Measurements from ENCODE around the gene PCNX4. TPM values are rescaled to one million over a fixed set of nuclear protein-coding genes. Genes with fewer than 3 reads are reported as not detected.

Gene PCNX4
- polyA plus RNA-seq, 3 donors, result 7.2 to 16.8 (median 10.0) TPM

DNA sequence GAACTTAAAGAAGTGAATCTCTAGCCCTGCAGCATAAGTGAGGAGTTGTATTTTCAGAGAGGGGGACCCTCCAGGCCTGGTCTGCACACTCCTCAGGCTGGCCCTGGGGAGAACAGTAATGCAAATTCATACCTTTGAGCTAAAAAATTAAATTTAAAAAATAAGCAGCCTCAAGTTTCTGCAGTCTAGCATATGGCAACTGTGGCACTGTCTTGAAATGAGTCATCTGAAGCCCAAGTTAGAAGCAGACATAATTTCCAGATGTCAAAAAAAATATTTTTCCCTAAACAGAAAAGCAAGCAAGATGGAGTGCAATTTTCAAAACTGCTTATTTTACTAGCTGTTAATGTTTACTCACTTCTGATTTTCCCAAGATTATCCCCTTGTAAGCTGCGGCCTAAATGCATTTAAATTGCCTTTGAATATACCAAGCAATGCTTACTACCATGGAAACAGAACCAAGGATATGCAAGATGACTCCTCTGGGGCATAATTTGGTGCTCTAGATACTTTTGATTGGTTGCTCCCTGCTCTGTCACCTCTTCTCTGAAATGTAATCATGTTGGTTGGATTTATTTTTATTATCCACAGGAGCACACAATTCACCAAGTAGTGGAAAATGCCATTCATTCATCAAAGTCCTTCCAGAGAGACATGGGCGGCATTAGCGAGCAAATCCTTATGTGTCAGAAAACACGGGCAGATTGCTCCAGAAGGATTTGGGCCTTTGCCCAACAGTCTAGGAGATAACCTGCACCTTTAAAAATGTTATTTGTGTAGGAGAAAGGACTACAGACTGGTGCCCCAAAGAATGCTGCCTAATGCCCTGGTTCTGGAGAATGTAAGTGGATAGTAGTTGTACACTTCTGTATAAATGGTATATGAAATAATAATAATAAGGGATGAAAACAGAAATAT is 98.5 kb downstream of the PCNX4 start:
- H3K27ac ChIP-seq (ENCODE audit: low read depth, low read length), result no peak overlapping the region
- 78 to 89% (median 84%) methylated on average over 4 of the region's 4 CpGs for WGBS, 3 donors

DNA sequence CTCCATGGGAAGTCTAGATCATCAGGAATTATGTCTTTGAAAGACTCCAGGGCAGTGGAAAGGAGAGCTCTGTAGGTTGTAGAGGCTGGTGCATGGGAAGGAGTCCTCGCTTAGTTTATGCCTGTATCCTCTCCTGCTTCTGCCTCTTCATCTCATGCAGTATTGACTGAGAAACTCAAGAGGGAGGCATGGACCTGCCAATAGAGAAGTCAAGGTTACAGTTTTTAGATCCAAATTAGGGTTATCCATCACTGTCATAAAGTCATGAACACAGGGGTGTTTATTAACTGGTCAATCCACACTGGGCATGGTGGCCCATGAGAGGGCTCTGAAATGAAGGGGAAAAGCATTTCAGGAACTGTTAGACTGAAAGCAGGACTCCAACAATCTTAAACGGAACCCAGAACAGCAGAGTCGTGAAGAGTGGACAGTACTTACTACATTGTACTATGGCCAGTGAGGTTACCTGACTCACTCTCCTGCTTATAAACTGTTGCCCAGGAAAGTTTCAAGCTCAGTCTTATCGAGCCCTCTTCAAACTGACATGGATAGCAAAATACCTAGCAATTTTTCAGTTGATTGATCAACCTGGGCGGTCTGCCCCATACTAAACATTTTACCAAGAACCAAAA is 103.6 kb downstream of the PCNX4 start:
- 82 to 90% (median 88%) methylated on average over 5 of the region's 5 CpGs for WGBS, 3 donors
- H3K27ac ChIP-seq (ENCODE audit: low read depth, low read length), result no peak overlapping the region

DNA sequence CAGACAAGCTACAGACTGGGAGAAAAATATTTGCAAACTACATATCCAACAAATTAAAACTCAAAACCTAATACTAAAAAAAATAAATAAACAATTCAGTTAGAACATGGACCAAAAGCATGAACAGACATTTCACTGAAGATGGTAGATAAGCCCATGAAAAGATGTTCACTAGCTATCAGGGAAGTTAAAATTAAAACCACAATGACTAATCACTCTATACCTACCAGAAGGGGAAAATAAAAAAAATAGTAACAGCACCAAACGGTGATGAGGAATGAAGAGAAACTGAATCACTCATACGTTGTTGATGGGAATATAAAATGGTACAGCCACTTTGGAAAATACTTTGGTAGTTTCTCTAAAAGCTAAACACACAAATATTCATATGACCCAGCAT is 104.6 kb downstream of the PCNX4 start:
- H3K27ac ChIP-seq (ENCODE audit: low read depth, low read length), result no peak overlapping the region
- 28 to 68% (median 30%) methylated on average over 2 of the region's 2 CpGs for WGBS, 3 donors

DNA sequence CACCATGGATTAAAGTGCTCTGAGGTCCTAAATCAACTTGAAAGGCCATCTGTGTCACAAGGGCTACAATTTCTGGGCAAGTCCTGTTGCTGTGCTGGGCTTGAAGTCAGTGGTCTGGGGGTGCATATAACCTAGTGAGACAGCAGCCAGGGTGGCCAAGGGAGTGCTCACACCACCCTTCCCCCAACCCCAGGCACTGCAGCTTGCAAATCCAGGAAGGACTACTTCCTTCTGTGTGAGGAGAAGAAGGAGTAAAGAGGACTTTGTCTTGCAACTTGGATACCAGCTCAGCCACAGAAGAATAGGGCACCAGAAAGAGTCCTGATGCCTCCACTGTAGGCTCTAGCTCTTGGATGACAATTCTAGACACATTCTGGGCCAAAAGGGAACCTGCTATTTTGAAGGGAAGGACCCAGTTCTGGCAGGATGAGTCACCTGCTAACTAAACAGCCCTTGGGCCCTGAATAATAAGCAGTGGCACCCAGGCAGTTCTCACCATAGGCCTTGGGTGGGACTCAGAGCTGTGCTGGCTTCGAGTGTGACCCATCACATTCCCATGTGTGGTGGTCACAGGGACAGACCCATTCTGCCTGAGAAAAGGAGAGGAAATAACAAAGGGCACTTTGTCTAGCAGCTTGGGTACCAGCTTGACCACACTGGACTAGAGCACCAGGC is 106.0 kb downstream of the PCNX4 start:
- H3K27ac ChIP-seq (ENCODE audit: low read depth, low read length), result no peak overlapping the region

DNA sequence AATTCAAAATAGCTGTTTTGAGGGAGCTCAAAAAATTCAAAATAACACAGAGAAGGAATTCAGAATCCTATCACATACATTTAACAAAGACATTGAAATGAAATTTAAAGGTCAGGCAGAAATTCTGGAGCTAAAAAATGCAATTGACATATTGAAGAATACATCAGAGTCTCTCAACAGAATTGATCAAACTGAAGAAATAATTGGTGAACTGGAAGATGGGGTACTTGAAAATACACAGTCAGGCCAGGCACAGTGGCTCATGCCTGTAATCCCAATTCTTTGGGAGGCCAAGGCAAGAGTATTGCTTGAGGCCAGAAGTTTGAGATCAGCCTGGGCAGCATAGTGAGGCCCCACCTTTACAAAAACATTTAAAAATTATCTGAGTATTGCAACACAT is 107.6 kb downstream of the PCNX4 start:
- no peak overlapping the region for H3K27ac ChIP-seq (ENCODE audit: low read depth, low read length)

More for the DNA sequence above, 106.0 kb downstream of the PCNX4 start:
- 74 to 95% (median 83%) methylated on average over 1 of the region's 1 CpG for WGBS, 3 donors

DNA sequence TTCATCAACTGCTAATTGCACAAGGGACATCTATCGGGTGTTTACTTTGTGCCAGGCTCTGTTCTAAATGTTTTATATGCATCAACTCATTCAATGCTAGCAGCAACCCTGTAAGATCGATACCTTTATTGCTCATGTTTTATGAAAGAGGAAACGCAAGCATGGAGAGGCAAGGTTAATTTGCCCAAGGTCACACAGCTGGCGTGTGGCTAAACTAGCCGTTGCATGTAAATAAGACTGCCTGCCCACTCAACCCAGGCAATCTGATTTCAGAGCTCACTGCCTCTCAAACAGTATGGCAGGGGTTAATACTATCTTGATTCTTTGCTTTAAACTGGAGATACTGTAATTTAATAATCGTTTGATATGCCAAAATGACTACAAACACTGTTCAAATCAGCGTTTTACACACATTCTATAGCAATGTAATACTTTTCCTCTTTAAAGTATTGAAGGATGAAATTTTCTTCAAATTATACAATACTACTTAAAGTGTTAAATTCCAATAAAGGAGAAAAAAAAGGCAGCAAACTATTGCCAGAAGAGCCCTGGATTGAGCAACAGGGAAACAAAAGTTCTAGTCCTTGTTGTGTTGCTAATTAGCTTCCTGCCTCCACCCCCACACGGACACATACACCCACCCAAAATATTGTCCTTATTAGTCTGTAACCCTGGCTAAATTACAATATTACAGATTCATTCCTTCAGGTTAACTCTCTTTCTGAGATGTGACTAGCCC is 112.5 kb downstream of the PCNX4 start:
- WGBS, 3 donors, result 18 to 38% (median 36%) methylated on average over 8 of the region's 8 CpGs
- no peak overlapping the region for H3K27ac ChIP-seq (ENCODE audit: low read depth, low read length)

DNA sequence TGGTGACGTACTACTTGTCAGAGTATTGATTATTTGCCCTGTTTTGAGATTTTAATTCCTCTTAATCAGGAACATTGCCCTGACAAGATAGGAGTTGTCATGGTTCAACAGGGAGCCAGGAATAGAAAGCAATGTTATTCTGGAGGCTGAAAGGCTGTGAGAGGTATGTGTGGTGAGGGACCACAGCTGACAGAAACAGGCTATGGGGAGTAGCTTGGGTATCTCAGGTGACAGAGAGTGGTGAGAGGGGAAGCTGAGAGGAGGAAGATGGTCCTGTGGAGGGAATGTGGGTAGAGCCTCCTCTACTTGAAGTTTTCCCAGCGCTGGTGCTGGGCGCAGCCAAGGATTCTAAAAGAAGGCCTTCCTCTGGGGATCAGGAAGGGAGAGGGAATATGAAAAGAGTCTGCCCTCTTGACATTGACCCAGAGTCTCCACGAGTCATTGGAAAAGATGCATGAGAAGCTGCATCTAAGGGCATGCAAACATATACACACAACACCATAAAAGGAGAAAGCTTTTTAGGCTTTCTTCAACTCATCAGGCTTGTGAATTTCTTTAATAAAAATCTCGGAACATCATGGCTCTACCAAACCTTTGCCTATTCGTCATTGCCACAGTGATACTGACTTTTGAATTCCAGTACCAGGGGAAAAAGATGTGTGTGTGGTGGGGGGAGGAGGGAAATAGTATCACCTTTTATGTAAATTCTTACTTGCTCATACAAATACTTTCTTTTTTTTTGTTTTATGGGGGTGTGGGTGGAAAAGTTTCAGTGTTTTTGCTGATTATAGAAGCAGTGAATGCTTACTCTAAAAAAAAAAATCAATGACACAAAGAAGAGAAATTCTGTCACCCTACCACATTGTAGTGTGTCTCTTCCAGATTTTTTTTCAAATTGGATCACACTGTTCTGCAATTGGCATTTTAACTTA is 113.4 kb downstream of the PCNX4 start:
- no peak overlapping the region for H3K27ac ChIP-seq (ENCODE audit: low read depth, low read length)
- WGBS, 3 donors, result 68 to 70% (median 68%) methylated on average over 6 of the region's 6 CpGs

DNA sequence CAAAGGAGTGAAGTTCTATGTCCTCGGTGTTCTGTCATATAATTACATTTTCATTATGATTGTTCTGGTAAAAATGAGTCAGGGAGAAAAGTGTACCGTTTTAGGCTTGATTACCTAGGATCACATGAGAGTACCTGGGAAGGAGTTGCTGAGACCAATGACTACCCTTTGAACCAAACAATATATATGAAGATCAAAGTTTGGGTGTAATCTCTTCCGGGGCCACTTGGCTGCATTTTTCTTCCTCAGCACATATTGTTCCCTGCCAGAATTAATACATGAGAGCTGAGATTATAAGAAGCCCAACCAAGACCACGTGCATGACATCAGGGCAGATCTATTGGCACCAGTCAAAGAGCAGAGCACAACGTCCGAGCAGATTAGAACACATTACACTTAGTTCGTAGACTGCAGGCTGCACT is 114.5 kb downstream of the PCNX4 start:
- H3K27ac ChIP-seq (ENCODE audit: low read depth, low read length), result no peak overlapping the region
- 81 to 86% (median 82%) methylated on average over 7 of the region's 7 CpGs for WGBS, 3 donors

DNA sequence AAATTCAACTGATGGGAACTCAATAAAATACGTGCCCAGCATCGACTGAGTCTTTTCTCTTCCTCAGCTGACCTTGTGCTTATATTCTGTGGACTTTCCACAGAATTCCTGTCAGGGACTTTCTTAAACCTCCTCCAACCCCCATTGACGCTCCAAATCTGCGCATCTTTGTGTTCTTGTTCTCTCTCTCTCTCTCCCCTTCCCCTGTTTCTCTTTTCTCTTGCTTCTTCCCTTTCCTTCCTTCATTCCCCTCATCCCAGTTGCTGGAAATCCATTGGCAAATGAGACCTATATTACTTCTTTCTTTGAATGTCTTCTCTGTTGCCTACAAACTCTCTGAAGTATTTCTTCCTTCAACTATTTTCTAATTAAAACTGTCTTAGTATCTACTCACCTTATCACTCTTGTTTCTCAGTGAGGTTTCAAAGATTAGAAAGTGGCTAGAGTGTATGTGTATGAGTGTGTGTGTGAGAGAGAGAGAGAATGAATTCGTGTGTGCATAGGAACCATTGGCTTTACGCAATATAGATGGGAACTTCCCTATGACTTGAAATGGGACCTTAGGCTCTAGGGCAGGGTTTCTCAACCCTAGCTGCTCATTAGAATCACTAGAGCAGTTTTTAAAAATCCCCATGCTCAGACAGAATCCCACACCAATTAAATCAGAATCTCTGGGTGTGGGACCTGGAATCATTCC is 115.3 kb downstream of the PCNX4 start:
- WGBS, 3 donors, result 79 to 86% (median 81%) methylated on average over 6 of the region's 6 CpGs
- H3K27ac ChIP-seq (ENCODE audit: low read depth, low read length), result no peak overlapping the region

DNA sequence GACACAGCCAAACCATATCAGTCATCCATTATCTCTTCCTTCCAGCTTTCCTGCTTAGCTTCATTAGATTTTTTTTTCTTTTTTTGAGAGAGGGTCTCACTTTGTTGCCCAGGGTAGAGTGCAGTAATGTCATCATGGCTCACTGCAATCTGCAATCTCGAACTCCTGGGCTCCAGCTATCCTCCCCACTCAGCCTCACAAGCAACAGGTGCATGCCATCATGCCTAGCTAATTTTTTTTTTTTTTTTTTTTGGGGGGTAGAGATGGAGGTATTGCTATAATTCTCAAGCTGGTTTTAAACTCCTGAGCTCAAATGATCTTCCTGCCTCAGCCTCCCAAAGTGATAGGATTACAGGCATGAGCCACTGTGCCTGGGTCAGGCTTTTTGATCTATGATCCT is 119.0 kb downstream of the PCNX4 start:
- H3K27ac ChIP-seq (ENCODE audit: low read depth, low read length), result no peak overlapping the region
- WGBS, 3 donors, result 74 to 90% (median 77%) methylated on average over 1 of the region's 1 CpG

DNA sequence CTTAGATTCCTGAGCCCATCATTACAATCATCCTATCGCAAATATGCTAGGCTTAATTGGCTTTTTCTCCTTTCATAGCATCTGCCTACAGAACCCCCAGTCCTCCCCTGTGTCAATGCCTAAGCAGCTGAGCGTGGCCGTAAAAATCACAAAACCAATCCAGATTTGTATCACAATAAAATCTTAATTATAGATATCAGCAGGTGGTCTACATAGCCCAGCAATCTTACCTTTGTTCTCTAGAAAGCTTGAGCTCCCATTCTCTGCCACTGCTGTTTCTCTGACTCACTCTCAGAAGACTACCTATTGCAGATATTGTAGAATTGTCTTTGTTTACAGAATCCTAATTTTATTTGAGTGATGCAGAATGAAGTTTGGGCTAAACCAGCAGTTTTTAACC is 119.4 kb downstream of the PCNX4 start:
- H3K27ac ChIP-seq (ENCODE audit: low read depth, low read length), result no peak overlapping the region
- WGBS, 3 donors, result 91 to 93% (median 92%) methylated on average over 3 of the region's 3 CpGs

DNA sequence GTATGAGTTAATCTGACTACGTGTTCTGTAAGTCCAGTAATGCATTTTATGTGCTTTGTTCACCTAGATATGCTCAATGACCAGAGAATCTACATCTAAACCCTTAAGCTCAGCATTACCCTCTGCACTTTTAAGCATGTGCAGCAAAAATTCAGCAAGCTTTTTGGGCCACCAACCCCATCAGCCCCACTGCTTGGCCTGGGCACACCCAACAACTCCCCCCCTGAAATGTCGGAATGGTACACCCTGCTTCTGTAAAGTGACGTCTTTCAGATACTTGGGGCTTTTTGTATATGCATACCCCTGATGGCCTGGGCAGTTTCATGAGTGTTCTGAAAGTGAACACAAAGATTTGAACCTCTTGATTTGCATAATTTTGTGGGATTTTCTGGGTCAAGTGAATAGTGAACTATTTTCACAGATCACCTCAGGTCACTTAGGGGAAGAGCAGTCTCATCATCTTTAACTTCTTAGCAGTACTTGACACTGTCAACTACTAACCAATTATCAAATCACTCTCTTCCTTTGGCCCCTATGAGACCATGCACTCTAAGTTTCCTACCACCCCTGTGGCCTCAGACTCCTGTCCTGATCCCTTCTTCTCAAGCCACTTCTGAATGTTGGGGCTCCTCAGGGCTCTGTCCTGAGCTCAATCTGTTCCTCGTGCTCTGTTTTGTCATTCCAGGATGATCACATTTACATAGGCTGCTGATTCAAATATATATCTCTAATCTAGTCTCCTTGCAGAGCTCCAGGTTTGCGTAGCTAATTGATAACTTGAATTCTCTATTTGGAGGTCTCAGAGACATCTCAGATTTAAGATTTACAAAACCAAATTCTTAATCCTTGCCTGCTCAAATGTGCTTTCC is 121.0 kb downstream of the PCNX4 start:
- WGBS, 3 donors, result 85 to 87% (median 86%) methylated on average over 5 of the region's 5 CpGs
- no peak overlapping the region for H3K27ac ChIP-seq (ENCODE audit: low read depth, low read length)

DNA sequence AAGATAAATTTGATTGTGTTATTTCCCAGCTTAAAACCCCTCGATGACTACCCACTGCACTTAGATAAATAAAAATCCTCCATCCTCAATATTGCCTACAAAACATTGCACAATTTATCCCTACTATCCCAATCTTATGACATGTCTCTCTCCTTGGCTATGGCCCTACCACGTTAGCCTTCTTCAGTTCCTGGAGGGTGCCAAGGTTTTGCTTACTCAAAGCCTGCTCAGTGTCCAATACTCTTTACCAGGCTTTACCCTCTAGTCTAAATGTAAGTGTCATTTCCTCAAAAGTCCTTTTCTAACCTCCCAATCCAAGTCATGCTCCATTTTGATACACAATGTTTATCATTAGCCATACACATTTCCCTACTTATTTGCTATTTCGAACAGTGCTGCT is 122.3 kb downstream of the PCNX4 start:
- no peak overlapping the region for H3K27ac ChIP-seq (ENCODE audit: low read depth, low read length)
- 78 to 85% (median 82%) methylated on average over 3 of the region's 3 CpGs for WGBS, 3 donors

DNA sequence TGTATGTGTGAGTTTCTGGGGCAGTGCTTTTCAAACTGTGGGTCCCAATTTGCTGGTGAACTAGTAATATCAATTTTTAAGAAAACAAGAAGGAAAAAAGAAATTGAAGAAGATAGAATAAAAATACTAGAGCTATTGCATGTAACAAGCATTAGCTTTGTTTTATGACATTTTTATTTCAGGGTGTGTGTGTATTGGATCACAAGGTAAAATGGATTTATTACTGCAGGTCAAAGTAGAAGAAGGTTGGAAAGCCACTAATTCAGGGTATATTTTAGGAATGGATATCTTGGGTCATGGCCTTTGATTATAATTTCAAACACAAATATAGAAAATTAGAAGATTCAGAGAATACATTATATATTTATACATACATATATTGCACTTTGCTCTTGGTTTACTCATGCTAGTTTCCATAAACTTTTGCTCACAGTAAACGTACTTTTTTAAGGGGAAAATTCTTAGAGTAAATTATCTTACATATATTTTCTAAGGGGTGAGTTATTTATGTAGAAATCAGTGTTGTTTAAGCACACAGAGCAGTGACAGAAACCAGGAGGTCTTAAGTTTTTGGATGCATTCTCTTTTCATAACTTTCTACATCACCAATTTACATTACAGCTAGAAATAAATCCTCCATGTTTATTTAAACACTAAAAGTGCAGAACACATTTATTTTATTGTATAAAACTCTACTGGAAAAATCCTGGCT is 122.8 kb downstream of the PCNX4 start:
- WGBS, 3 donors, result 43 to 53% (median 47%) methylated on average over 1 of the region's 1 CpG

DNA sequence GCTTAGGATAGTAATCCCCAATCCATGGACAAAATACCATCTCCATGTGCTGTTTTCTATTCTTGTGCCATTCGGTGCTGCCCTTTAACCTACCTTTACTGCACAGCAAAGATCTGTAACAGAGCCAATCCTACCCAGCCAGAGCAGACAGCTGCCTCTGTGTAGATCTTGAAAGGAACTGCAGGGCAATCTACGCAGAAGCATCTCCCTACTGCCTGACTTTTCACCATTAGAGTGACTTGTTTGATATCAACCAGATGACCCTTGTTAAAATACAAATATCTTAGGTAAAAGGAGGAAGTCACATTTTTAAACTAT is 123.4 kb downstream of the PCNX4 start:
- no peak overlapping the region for H3K27ac ChIP-seq (ENCODE audit: low read depth, low read length)
- WGBS, 3 donors, result 70 to 85% (median 75%) methylated on average over 2 of the region's 2 CpGs

More for the DNA sequence above, 122.8 kb downstream of the PCNX4 start:
- H3K27ac ChIP-seq (ENCODE audit: low read depth, low read length), result no peak overlapping the region
